Naive thymus-derived CD4-positive, alpha-beta T cell (primary cell): ENCODE results near the gene ENDOV. TPM values are rescaled to one million over a fixed set of nuclear protein-coding genes. Genes with fewer than 3 reads are reported as not detected.

Source experiments
- ATAC-seq: fragments of 150-1000 bp; cut with Tn5 transposase; 2 replicates; pipeline ENCODE4 v1.10.0; 2021; ENCODE audit warnings: mild to moderate bottlenecking, moderate library complexity
- CTCF ChIA-PET: fragments of 350-600 bp; sonication (Branson Sonifier 250); formaldehyde crosslinking; loops from one replicate; lab custom pipeline; 2021; ENCODE audit warnings: antibody characterized with exemption; lab: Charles Lee
- POLR2A ChIA-PET: fragments of 350-600 bp; sonication (Branson Sonifier 250); formaldehyde crosslinking; loops from one replicate; lab custom pipeline; 2021; ENCODE audit warnings: antibody characterized with exemption, inconsistent platforms; lab: Charles Lee
- DNase-seq, 9 donors: peaks; one replicate each; pipeline versions ENCODE4 v3.0.0 to v3.0.0-alpha.2; 2020 to 2022; ENCODE audit warnings: mixed read lengths in 1 of 9
- H3K27ac ChIP-seq: one replicate; pipeline ENCODE4 v1.7.0; 2013; ENCODE audit warnings: mild to moderate bottlenecking, low read depth, low read length, moderate library complexity
- H3K27me3 ChIP-seq, 2 donors: one replicate each; pipeline ENCODE4 v1.7.0; 2013; ENCODE audit warnings: low read length in 2 of 2, mild to moderate bottlenecking in 2 of 2, moderate library complexity in 2 of 2; ENCODE audit not compliant: control insufficient read depth in 2 of 2, insufficient read depth in 2 of 2
- H3K36me3 ChIP-seq, 3 experiments: 1 replicate in 2 of 3; 2 replicates in 1 of 3; pipeline ENCODE4 v1.7.0; 2013; ENCODE audit warnings: low read length in 3 of 3, mild to moderate bottlenecking in 3 of 3, moderate library complexity in 1 of 3; ENCODE audit not compliant: insufficient read depth in 3 of 3, control insufficient read depth in 2 of 3
- H3K4me1 ChIP-seq, 2 donors: one replicate each; pipeline ENCODE4 v1.7.0; 2013; ENCODE audit warnings: low read length in 2 of 2, mild to moderate bottlenecking in 2 of 2, moderate library complexity in 1 of 2; ENCODE audit not compliant: control insufficient read depth in 2 of 2, insufficient read depth in 2 of 2
- H3K4me3 ChIP-seq: 2 replicates; pipeline ENCODE4 v1.7.0; 2013; ENCODE audit warnings: mild to moderate bottlenecking, low read length
- H3K9me3 ChIP-seq, 3 experiments: 1 replicate in 2 of 3; 2 replicates in 1 of 3; pipeline ENCODE4 v1.7.0; 2013; ENCODE audit warnings: low read length in 3 of 3; ENCODE audit not compliant: control insufficient read depth in 2 of 3
- H3K27ac Mint-ChIP-seq, 9 donors: one replicate each; pipeline ENCODE4 v1.8.0; 2020 to 2022; ENCODE audit warnings: mixed read lengths in 9 of 9, mild to moderate bottlenecking in 8 of 9, moderate library complexity in 5 of 9, inconsistent platforms in 2 of 9
- H3K27me3 Mint-ChIP-seq, 5 donors: one replicate each; pipeline ENCODE4 v1.8.0; 2021 to 2022; ENCODE audit warnings: mixed read lengths in 5 of 5, mild to moderate bottlenecking in 1 of 5
- H3K36me3 Mint-ChIP-seq, 5 donors: one replicate each; pipeline ENCODE4 v1.8.0; 2020 to 2022; ENCODE audit warnings: mixed read lengths in 5 of 5, mild to moderate bottlenecking in 3 of 5, inconsistent platforms in 1 of 5
- H3K4me1 Mint-ChIP-seq, 7 donors: one replicate each; pipeline ENCODE4 v1.8.0; 2020 to 2022; ENCODE audit warnings: mixed read lengths in 7 of 7, mild to moderate bottlenecking in 3 of 7, inconsistent platforms in 1 of 7
- H3K4me3 Mint-ChIP-seq, 10 donors: one replicate each; pipeline ENCODE4 v1.8.0; 2020 to 2022; ENCODE audit warnings: mild to moderate bottlenecking in 10 of 10, mixed read lengths in 10 of 10, moderate library complexity in 6 of 10, inconsistent platforms in 2 of 10
- H3K9me3 Mint-ChIP-seq, 11 donors: one replicate each; pipeline ENCODE4 v1.8.0; 2020 to 2022; ENCODE audit warnings: mixed read lengths in 11 of 11, mild to moderate bottlenecking in 4 of 11, inconsistent platforms in 1 of 11, moderate library complexity in 1 of 11
- intact Hi-C, 2 donors: fragments of 100-400 bp; cut with micrococcal nuclease; formaldehyde crosslinking; loops; one replicate each; pipeline ENCODE4 v1.15.1; 2023
- polyA plus RNA-seq, 2 donors: library from polyadenylated mRNA; unstranded; fragments of 300-500 nt; fragmentation: Illumina TruSeq; gene quantifications; one replicate each; pipeline ENCODE4 v1.2.3, GENCODE V29; 2021
- total RNA-seq, 6 experiments: library from RNA in 5 of 6; stranded (reverse) in 5 of 6; gene quantifications; 1 replicate in 5 of 6; 2 replicates in 1 of 6; pipeline ENCODE4 v1.2.3 and lab custom pipeline; 2021 to 2026

The ENDOV gene
- 10 to 100 TPM; 20.3 to 26.5 (median 21.7) TPM for total RNA-seq
- polyA plus RNA-seq: 1 to 10 TPM; 7.5 to 8.7 TPM
- total RNA-seq (lab: John Stamatoyannopoulos, UW): 12.2 reads per million, percentile 40 among the genes with 10 or more reads in this experiment

- peak within 1 kb of the TSS; percentile 74 for H3K4me3 ChIP-seq
- H3K4me1 Mint-ChIP-seq: peaks cover 12 to 40% (median 32%) of the 10 kb centered on the region in 7 donors
- peak within 1 kb of the TSS; percentile 78 to 92 (median 88) for H3K4me3 Mint-ChIP-seq
- peaks cover 0 to 4% of the 10 kb centered on the region in 2 donors for H3K27me3 ChIP-seq
- ATAC-seq (peak; percentile 94), DNase-seq (peak; percentile 87 to 97 (median 92))
- peaks cover 0 to 15% (median 0%) of the 10 kb centered on the region in 3 experiments for H3K36me3 ChIP-seq
- H3K36me3 Mint-ChIP-seq: peaks cover 0 to 10% (median 6%) of the 10 kb centered on the region in 5 donors
- H3K27ac Mint-ChIP-seq: peak within 1 kb of the TSS; percentile 47 to 94 (median 77)
- peaks cover 5 to 32% (median 15%) of the 10 kb centered on the region in 5 donors for H3K27me3 Mint-ChIP-seq
- ChIA-PET POLR2A (interaction anchor here (0.6 to 1.4 kb wide), 2 partner anchors 571 to 590 kb away, joined by 3 read pairs; no protein-coding TSS in a partner anchor), CTCF (interaction anchor here (0.5 to 0.9 kb wide), 2 partner anchors 72 to 577 kb away, joined by 3 read pairs; partner anchors contain the start of gene CHMP6)
- H3K9me3 ChIP-seq: no peaks in the 10 kb centered on the region
- peaks cover 4 to 16% of the 10 kb centered on the region in 2 donors for H3K4me1 ChIP-seq
- intact Hi-C loops: loop anchor here (1.0 kb wide), 2 partner anchors 39 to 268 kb away; partner anchors contain the start of gene EIF4A3 (in 2 of the 2)
- peaks cover 0 to 4% (median 0%) of the 10 kb centered on the region in 11 donors for H3K9me3 Mint-ChIP-seq
- H3K27ac ChIP-seq: peak within 1 kb of the TSS; percentile 83
Measured at GRCh38 chr17:80414803-80415625, at the start of gene ENDOV. TSS of gene ENDOV (plus strand) at chr17:80415167. CDS start at chr17:80415195, 28 bp downstream.

GRCh38 chr17:80365983-80366382 lies 49.0 kb upstream of the ENDOV start:
- DNase-seq: no peak
- H3K27ac Mint-ChIP-seq: no peak overlapping the region
- no peaks in the 10 kb centered on the region for H3K9me3 Mint-ChIP-seq
- ChIA-PET CTCF (interaction anchor here (1.1 kb wide), 1 partner anchor 11 kb away, joined by 3 read pairs; no protein-coding TSS in a partner anchor), POLR2A (no interaction called here)
- no peaks in the 10 kb centered on the region for H3K27me3 Mint-ChIP-seq
- no peak for ATAC-seq
- no peak overlapping the region for H3K4me3 ChIP-seq
- peaks cover 48 to 96% (median 61%) of the 10 kb centered on the region in 3 experiments for H3K36me3 ChIP-seq
- peaks cover 15 to 66% (median 39%) of the 10 kb centered on the region in 5 donors for H3K36me3 Mint-ChIP-seq
- H3K27me3 ChIP-seq: no peaks in the 10 kb centered on the region
- no peaks in the 10 kb centered on the region for H3K9me3 ChIP-seq
- no peak overlapping the region for H3K27ac ChIP-seq
- H3K4me1 ChIP-seq: no peaks in the 10 kb centered on the region
- intact Hi-C loops: no loop called here
- no peaks in the 10 kb centered on the region for H3K4me1 Mint-ChIP-seq
- no peak overlapping the region for H3K4me3 Mint-ChIP-seq

GRCh38 chr17:80367503-80367902 lies 47.5 kb upstream of the ENDOV start:
- ChIA-PET POLR2A (no interaction called here), CTCF (no interaction called here)
- Mint-ChIP-seq H3K27ac (peak overlapping the region in 2 of 9 donors; percentile 11 to 64), H3K9me3 (no peaks in the 10 kb centered on the region), H3K27me3 (no peaks in the 10 kb centered on the region), H3K36me3 (peaks cover 4 to 57% (median 35%) of the 10 kb centered on the region in 5 donors), H3K4me1 (peaks cover 0 to 2% (median 0%) of the 10 kb centered on the region in 7 donors), H3K4me3 (no peak overlapping the region)
- H3K27me3 ChIP-seq: no peaks in the 10 kb centered on the region
- no peak overlapping the region for H3K4me3 ChIP-seq
- no peak for DNase-seq
- no peaks in the 10 kb centered on the region for H3K4me1 ChIP-seq
- no peak for ATAC-seq
- H3K27ac ChIP-seq: no peak overlapping the region
- peaks cover 51 to 94% (median 54%) of the 10 kb centered on the region in 3 experiments for H3K36me3 ChIP-seq
- no peaks in the 10 kb centered on the region for H3K9me3 ChIP-seq
- intact Hi-C loops: no loop called here

GRCh38 chr17:80371196-80371595 lies 43.8 kb upstream of the ENDOV start:
- H3K27me3 ChIP-seq: no peaks in the 10 kb centered on the region
- Mint-ChIP-seq H3K9me3 (no peaks in the 10 kb centered on the region), H3K4me3 (no peak overlapping the region), H3K27ac (peak overlapping the region in 1 of 9 donors; percentile 69), H3K4me1 (peaks cover 0 to 3% (median 0%) of the 10 kb centered on the region in 7 donors), H3K27me3 (no peaks in the 10 kb centered on the region), H3K36me3 (peaks cover 8 to 54% (median 46%) of the 10 kb centered on the region in 5 donors)
- H3K4me1 ChIP-seq: no peaks in the 10 kb centered on the region
- DNase-seq (no peak), ATAC-seq (no peak)
- intact Hi-C loops: no loop called here
- CTCF ChIA-PET: no interaction called here
- no peak overlapping the region for H3K27ac ChIP-seq
- POLR2A ChIA-PET: no interaction called here
- no peak overlapping the region for H3K4me3 ChIP-seq
- peaks cover 50 to 94% (median 72%) of the 10 kb centered on the region in 3 experiments for H3K36me3 ChIP-seq
- H3K9me3 ChIP-seq: no peaks in the 10 kb centered on the region

GRCh38 chr17:80372456-80372855 lies 42.5 kb upstream of the ENDOV start:
- no peak for ATAC-seq
- no peaks in the 10 kb centered on the region for H3K9me3 Mint-ChIP-seq
- peaks cover 58 to 95% (median 73%) of the 10 kb centered on the region in 3 experiments for H3K36me3 ChIP-seq
- H3K4me3 Mint-ChIP-seq: no peak overlapping the region
- no peaks in the 10 kb centered on the region for H3K27me3 Mint-ChIP-seq
- peak overlapping the region in 1 of 9 donors; percentile 15 for H3K27ac Mint-ChIP-seq
- POLR2A ChIA-PET: no interaction called here
- intact Hi-C loops: no loop called here
- CTCF ChIA-PET: interaction anchor here (0.6 kb wide), 1 partner anchor 119 kb away, joined by 3 read pairs; no protein-coding TSS in a partner anchor
- no peaks in the 10 kb centered on the region for H3K4me1 ChIP-seq
- H3K4me1 Mint-ChIP-seq: peaks cover 0 to 3% (median 0%) of the 10 kb centered on the region in 7 donors
- no peaks in the 10 kb centered on the region for H3K27me3 ChIP-seq
- no peak overlapping the region for H3K4me3 ChIP-seq
- H3K36me3 Mint-ChIP-seq: peaks cover 9 to 53% (median 49%) of the 10 kb centered on the region in 5 donors
- H3K27ac ChIP-seq: no peak overlapping the region
- no peak for DNase-seq
- no peaks in the 10 kb centered on the region for H3K9me3 ChIP-seq

- no peak overlapping the region for H3K4me3 ChIP-seq
- Mint-ChIP-seq H3K36me3 (peaks cover 12 to 54% (median 48%) of the 10 kb centered on the region in 5 donors), H3K4me1 (peaks cover 0 to 3% (median 0%) of the 10 kb centered on the region in 7 donors), H3K9me3 (no peaks in the 10 kb centered on the region), H3K27ac (peak overlapping the region in 3 of 9 donors; percentile 13 to 74 (median 43)), H3K27me3 (no peaks in the 10 kb centered on the region), H3K4me3 (peak overlapping the region in 1 of 10 donors; percentile 35)
- POLR2A ChIA-PET: no interaction called here
- H3K27ac ChIP-seq: no peak overlapping the region
- H3K36me3 ChIP-seq: peaks cover 58 to 95% (median 73%) of the 10 kb centered on the region in 3 experiments
- no peaks in the 10 kb centered on the region for H3K27me3 ChIP-seq
- no peaks in the 10 kb centered on the region for H3K4me1 ChIP-seq
- ATAC-seq (no peak), DNase-seq (no peak)
- CTCF ChIA-PET: interaction anchor here (0.6 kb wide), 1 partner anchor 120 kb away, joined by 3 read pairs; no protein-coding TSS in a partner anchor
- intact Hi-C loops: no loop called here
- H3K9me3 ChIP-seq: no peaks in the 10 kb centered on the region
Measured at GRCh38 chr17:80372922-80373570, 41.9 kb upstream of the ENDOV start.
